GM18507 (cell line): Measurements from ENCODE around the gene DBH.

Experiments
- DNase-seq: peaks from one replicate; pipeline ENCODE4 v3.0.0; 2011; ENCODE audit warnings: low read depth; ENCODE audit not compliant: insufficient read length; ENCODE audit errors: extremely low spot score
- FAIRE-seq: peaks from 2 replicates; lab custom pipeline; 2011; peaks lifted over from hg19 to GRCh38; lab: Jason Lieb, UNC

The DBH gene

GRCh38 chr9:133635533-133636531, at the start of gene DBH:
Gene DBH (plus strand): TSS chr9:133636363. CDS start chr9:133636372, 9 bp downstream.
- DNase-seq, result no peak
- FAIRE-seq, result no peak

GRCh38 chr9:133587051-133587450, 49.1 kb upstream of the DBH start:
- DNase-seq (no peak), FAIRE-seq (no peak)

GRCh38 chr9:133587466-133587865, 48.7 kb upstream of the DBH start:
- DNase-seq (no peak), FAIRE-seq (no peak)

- DNase-seq (no peak), FAIRE-seq (no peak)
Observed at GRCh38 chr9:133589454-133590227, 46.5 kb upstream of the DBH start.

GRCh38 chr9:133590231-133590855, 45.8 kb upstream of the DBH start:
- DNase-seq, result no peak
- no peak for FAIRE-seq

- FAIRE-seq, result no peak
- DNase-seq, result no peak
Observed at GRCh38 chr9:133591116-133591910, 44.9 kb upstream of the DBH start.

GRCh38 chr9:133591985-133592384, 44.2 kb upstream of the DBH start:
- no peak for FAIRE-seq
- no peak for DNase-seq

- DNase-seq, result no peak
- FAIRE-seq, result no peak
Observed at GRCh38 chr9:133592731-133593409, 43.3 kb upstream of the DBH start.

GRCh38 chr9:133593587-133594253, 42.4 kb upstream of the DBH start:
- FAIRE-seq, result no peak
- no peak for DNase-seq

- FAIRE-seq (no peak), DNase-seq (no peak)
Observed at GRCh38 chr9:133594310-133594709, 41.9 kb upstream of the DBH start.

GRCh38 chr9:133595910-133596309, 40.3 kb upstream of the DBH start:
- FAIRE-seq, result no peak
- DNase-seq, result no peak

- FAIRE-seq (no peak), DNase-seq (no peak)
Observed at GRCh38 chr9:133597316-133597957, 38.7 kb upstream of the DBH start.

GRCh38 chr9:133598978-133599377, 37.2 kb upstream of the DBH start:
- no peak for FAIRE-seq
- DNase-seq, result no peak

- DNase-seq, result no peak
- FAIRE-seq, result no peak
Observed at GRCh38 chr9:133599470-133600173, 36.5 kb upstream of the DBH start.

GRCh38 chr9:133600739-133601138, 35.4 kb upstream of the DBH start:
- no peak for DNase-seq
- no peak for FAIRE-seq

- FAIRE-seq, result no peak
- no peak for DNase-seq
Observed at GRCh38 chr9:133601746-133602145, 34.4 kb upstream of the DBH start.

- no peak for FAIRE-seq
- no peak for DNase-seq
Observed at GRCh38 chr9:133602277-133602676, 33.9 kb upstream of the DBH start.
